ENCODE results near the gene CYB5R4. TPM values are rescaled to one million over a fixed set of nuclear protein-coding genes. Genes with fewer than 3 reads are reported as not detected.
"Not testable (repeated sequence)": the region's sequence is repeated elsewhere in the genome, so short reads cannot be mapped to it uniquely, and the experiment has no call there.

CYB5R4 gene
- total RNA-seq, 2 donors from 2014 or later: 8.2 to 8.6 TPM

DNA sequence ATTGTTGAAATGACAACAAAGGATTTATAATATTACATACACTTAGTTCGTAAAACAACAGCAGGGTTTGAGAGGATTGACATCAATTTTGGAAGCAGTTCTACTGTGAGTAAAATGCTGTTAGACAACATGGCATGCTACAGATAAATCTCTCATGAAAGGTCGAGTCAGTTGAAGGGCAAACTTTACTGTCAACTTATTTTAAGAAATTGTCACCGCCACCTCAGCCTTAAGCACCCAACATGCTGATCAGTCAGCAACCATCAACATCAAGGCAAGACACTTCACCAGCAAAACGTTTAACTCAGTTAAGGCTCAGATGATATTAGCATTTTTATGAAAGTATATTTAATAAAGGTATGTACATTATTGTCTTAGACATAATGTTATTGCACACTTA, 31.0 kb downstream of the CYB5R4 start:
- no peak for DNase-seq (ENCODE audit: low spot score)
- no peaks in the 10 kb centered on the region for H3K36me3 ChIP-seq
- no peaks in the 10 kb centered on the region for H3K4me1 ChIP-seq (replicated peaks)
- intact Hi-C loops (cut with DNase I): no loop called here
- H3K9me3 ChIP-seq: no peaks in the 10 kb centered on the region
- no peak overlapping the region for H3K4me3 ChIP-seq
- H3K27me3 ChIP-seq (replicated peaks; ENCODE audit: insufficient read depth): no peaks in the 10 kb centered on the region
- TF ChIP-seq POLR2AphosphoS5 (IDR thresholded peaks at IDR 0.05) (no peak), POLR2A (IDR thresholded peaks at IDR 0.05) (no peak)
- TF ChIP-seq, protein P1, sequence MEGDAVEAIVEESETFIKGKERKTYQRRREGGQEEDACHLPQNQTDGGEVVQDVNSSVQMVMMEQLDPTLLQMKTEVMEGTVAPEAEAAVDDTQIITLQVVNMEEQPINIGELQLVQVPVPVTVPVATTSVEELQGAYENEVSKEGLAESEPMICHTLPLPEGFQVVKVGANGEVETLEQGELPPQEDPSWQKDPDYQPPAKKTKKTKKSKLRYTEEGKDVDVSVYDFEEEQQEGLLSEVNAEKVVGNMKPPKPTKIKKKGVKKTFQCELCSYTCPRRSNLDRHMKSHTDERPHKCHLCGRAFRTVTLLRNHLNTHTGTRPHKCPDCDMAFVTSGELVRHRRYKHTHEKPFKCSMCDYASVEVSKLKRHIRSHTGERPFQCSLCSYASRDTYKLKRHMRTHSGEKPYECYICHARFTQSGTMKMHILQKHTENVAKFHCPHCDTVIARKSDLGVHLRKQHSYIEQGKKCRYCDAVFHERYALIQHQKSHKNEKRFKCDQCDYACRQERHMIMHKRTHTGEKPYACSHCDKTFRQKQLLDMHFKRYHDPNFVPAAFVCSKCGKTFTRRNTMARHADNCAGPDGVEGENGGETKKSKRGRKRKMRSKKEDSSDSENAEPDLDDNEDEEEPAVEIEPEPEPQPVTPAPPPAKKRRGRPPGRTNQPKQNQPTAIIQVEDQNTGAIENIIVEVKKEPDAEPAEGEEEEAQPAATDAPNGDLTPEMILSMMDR (IDR thresholded peaks at IDR 0.05): no peak
- H3K27ac ChIP-seq: no peak overlapping the region
- 92% methylated on average over 4 of the region's 4 CpGs for WGBS

DNA sequence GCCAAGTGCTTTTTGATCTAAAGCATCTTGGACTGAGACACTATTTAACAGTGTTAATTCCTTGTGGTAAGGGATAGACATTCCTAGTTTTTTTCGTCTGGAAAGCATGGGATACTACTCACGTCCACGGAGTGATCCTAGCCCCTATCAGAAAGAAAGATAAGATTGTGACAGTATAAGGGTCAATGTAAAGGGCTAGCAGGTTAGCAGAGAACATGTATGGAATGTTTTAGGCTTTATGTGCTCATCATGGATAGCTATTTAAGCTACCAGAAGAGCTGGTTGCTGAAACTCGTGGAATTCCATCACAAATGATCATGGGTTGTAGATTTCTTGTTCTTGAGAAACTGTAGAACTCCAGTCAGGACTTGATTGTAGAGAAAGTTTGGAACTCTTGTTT, 32.1 kb downstream of the CYB5R4 start:
- intact Hi-C loops (cut with DNase I): no loop called here
- Histone ChIP-seq H3K4me3 (no peak overlapping the region), H3K27ac (no peak overlapping the region), H3K4me1 (replicated peaks) (no peaks in the 10 kb centered on the region), H3K36me3 (no peaks in the 10 kb centered on the region), H3K27me3 (replicated peaks; ENCODE audit: insufficient read depth) (no peaks in the 10 kb centered on the region), H3K9me3 (no peaks in the 10 kb centered on the region)
- 89% methylated on average over 4 of the region's 4 CpGs for WGBS
- TF ChIP-seq, protein P1 (IDR thresholded peaks at IDR 0.05): no peak
- TF ChIP-seq POLR2A (IDR thresholded peaks at IDR 0.05) (no peak), POLR2AphosphoS5 (IDR thresholded peaks at IDR 0.05) (no peak)
- DNase-seq (ENCODE audit: low spot score): no peak

DNA sequence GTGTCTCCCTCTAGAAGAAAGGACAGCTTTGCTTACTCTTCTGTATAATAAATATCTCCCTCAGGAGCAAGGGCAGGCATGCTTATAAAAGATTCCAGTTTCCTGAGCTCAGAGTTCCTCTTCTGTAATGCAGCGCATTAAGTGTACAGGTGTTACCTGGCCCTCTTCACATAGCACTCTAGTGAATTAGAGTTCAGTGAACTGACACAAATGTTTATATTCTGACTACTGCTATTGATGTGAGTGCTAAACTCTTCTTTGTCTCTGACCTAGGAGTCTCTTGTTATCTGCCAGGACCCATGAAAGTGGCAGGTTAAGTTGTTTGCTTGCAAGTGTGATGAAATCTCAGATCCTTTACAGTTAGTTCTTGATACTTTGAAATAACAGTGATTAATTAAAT, 33.5 kb downstream of the CYB5R4 start:
- DNase-seq (ENCODE audit: low spot score): no peak
- Histone ChIP-seq H3K9me3 (no peaks in the 10 kb centered on the region), H3K4me1 (replicated peaks) (no peaks in the 10 kb centered on the region), H3K27ac (no peak overlapping the region), H3K27me3 (replicated peaks; ENCODE audit: insufficient read depth) (no peaks in the 10 kb centered on the region), H3K36me3 (no peaks in the 10 kb centered on the region), H3K4me3 (no peak overlapping the region)
- no peak for TF ChIP-seq POLR2AphosphoS5 (IDR thresholded peaks at IDR 0.05)
- TF ChIP-seq, protein P1 (IDR thresholded peaks at IDR 0.05): no peak
- no peak for TF ChIP-seq POLR2A (IDR thresholded peaks at IDR 0.05)
- intact Hi-C loops (cut with DNase I): no loop called here
- 80% methylated on average over 1 of the region's 1 CpG for WGBS

DNA sequence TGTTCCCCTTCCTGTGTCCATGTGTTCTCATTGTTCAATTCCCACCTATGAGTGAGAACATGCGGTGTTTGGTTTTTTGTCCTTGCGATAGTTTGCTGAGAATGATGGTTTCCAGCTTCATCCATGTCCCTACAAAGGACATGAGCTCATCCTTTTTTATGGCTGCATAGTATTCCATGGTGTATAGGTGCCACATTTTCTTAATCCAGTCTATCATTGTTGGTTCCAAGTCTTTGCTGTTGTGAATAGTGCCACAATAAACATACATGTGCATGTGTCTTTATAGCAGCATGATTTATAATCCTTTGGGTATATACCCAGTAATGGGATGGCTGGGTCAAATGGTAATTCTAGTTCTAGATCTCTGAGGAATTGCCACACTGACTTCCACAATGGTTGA, 37.6 kb downstream of the CYB5R4 start:
- H3K4me3 ChIP-seq; DNase-seq (ENCODE audit: low spot score); H3K27ac ChIP-seq; H3K4me1 ChIP-seq (replicated peaks); H3K9me3 ChIP-seq; intact Hi-C loops (cut with DNase I); H3K36me3 ChIP-seq; H3K27me3 ChIP-seq (replicated peaks; ENCODE audit: insufficient read depth): not testable (repeated sequence)
- 100% methylated on average over 2 of the region's 2 CpGs for WGBS

DNA sequence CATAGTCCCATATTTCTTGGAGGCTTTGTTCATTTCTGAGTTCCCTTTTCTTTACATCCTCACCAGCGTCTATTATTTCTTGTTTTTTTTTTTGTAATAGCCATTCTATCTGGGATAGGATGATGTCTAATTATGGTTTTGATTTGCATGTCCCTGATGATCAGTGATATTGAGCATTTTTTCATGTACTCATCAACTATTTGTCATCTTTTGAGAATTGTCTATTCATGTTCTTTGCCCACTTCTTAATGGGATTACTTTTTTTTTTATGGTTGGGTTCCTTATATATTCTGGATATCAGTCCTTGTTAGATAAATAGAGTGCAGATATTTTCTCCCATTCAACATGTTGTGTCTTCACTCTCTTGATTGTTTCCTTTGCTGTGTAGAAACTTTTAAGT, 42.1 kb downstream of the CYB5R4 start:
- no peaks in the 10 kb centered on the region for H3K4me1 ChIP-seq (replicated peaks)
- intact Hi-C loops (cut with DNase I): no loop called here
- no peaks in the 10 kb centered on the region for H3K27me3 ChIP-seq (replicated peaks; ENCODE audit: insufficient read depth)
- H3K27ac ChIP-seq: no peak overlapping the region
- TF ChIP-seq, protein P1 (IDR thresholded peaks at IDR 0.05): no peak
- TF ChIP-seq POLR2A (IDR thresholded peaks at IDR 0.05) (no peak), POLR2AphosphoS5 (IDR thresholded peaks at IDR 0.05) (no peak)
- 91% methylated on average over 1 of the region's 1 CpG for WGBS
- H3K4me3 ChIP-seq: no peak overlapping the region
- DNase-seq (ENCODE audit: low spot score): no peak
- no peaks in the 10 kb centered on the region for H3K9me3 ChIP-seq
- no peaks in the 10 kb centered on the region for H3K36me3 ChIP-seq

Measured in prostate gland (tissue), 2 donors.